Heart right ventricle (tissue), 16 donors: ENCODE results near the gene HHIP. TPM values are rescaled to one million over a fixed set of nuclear protein-coding genes. Genes with fewer than 3 reads are reported as not detected.

Experiments used
- ATAC-seq, 8 donors: fragments of 200-7000 bp; cut with Tn5 transposase; one replicate each; pipeline ENCODE4 v1.9.1; 2020; ENCODE audit warnings: mild to moderate bottlenecking in 8 of 8, moderate library complexity in 8 of 8, moderate number of reproducible peaks in 1 of 8
- DNase-seq, 2 donors: peaks; one replicate each; pipeline ENCODE4 v3.0.0-alpha.2; 2020
- H3K27ac ChIP-seq, 10 donors: fragments of 200-600 bp; sonication (generic) in 2 of 10; one replicate each; pipeline versions ENCODE4 v1.5.0 to v1.8.0; 2020 to 2022; ENCODE audit warnings: mild to moderate bottlenecking in 3 of 10
- H3K27me3 ChIP-seq, 7 donors: fragments of 200-600 bp; one replicate each; pipeline ENCODE4 v1.8.0; 2021 to 2022; ENCODE audit warnings: mild to moderate bottlenecking in 2 of 7
- H3K36me3 ChIP-seq, 9 donors: fragments of 200-600 bp; sonication (generic) in 1 of 9; one replicate each; pipeline versions ENCODE4 v1.5.0 to v1.8.0; 2020 to 2022; ENCODE audit warnings: mild to moderate bottlenecking in 2 of 9
- H3K4me1 ChIP-seq, 9 donors: fragments of 200-600 bp; sonication (generic) in 1 of 9; one replicate each; pipeline versions ENCODE4 v1.5.0 to v1.8.0; 2020 to 2022; ENCODE audit warnings: mild to moderate bottlenecking in 4 of 9
- H3K4me3 ChIP-seq, 10 donors: fragments of 200-600 bp; sonication (generic) in 2 of 10; one replicate each; pipeline versions ENCODE4 v1.5.0 to v1.8.0; 2020 to 2022; ENCODE audit warnings: mild to moderate bottlenecking in 7 of 10, moderate library complexity in 2 of 10
- H3K9me3 ChIP-seq, 11 donors: fragments of 200-600 bp in 10 of 11; sonication (generic) in 2 of 11; one replicate each; pipeline versions ENCODE4 v1.5.0 to v1.8.0; 2013 to 2022; ENCODE audit warnings: mild to moderate bottlenecking in 2 of 11, control low read depth in 1 of 11, moderate library complexity in 1 of 11
- CTCF ChIP-seq, 9 donors: fragments of 200-600 bp; sonication (generic) in 2 of 9; IDR thresholded peaks; one replicate each; pipeline versions ENCODE4 v1.5.0 to v1.8.0; 2021 to 2022; ENCODE audit warnings: antibody characterized with exemption in 9 of 9, mild to moderate bottlenecking in 5 of 9, moderate library complexity in 1 of 9
- WGBS, 2 donors: extraction: QIAGEN DNeasy Blood & Tissue Kit; methylation state at CpG; one replicate each; pipeline ENCODE4 v1.1.7; 2013; ENCODE audit warnings: inconsistent platforms in 1 of 2; 5-methylcytosine and 5-hydroxymethylcytosine counted together
- intact Hi-C, 10 donors: fragments of 100-400 bp; cut with DNase I; formaldehyde crosslinking; loops; one replicate each; pipeline versions ENCODE4 v1.11.1 to v1.14.2; 2022
- polyA plus RNA-seq, 2 donors: library from polyadenylated mRNA; stranded (reverse); fragments of 200-250 nt; gene quantifications; one replicate each; pipeline ENCODE4 v1.2.3, GENCODE V29; 2013
- total RNA-seq, 10 donors: library from RNA; stranded (reverse); fragmentation: NEBNext Ultra II Directional in 3 of 10; extraction: Animal tissue kit (Norgen Biotek cat#: 25700) in 3 of 10; gene quantifications; one replicate each; pipeline versions ENCODE4 v1.2.1 to v1.2.4, GENCODE V29; 2021 to 2023
- donor health status: Arrhythmogenic right ventricular cardiomyopathy.
- donor health status: ischemic (EF 13 %, LVEDD 7.1; RV severe dilation, severe dysfunction).
- donor health status: healthy with polysubstance abuse.
- donor health status: DM: no; HTN: yes; CAD: no.
- donor health status: DM: no; HTN: no; CAD: no.
- donor health status: ischemic (EF 25% LVEDD 6.9; RV normal size, moderate dysfunction).
- donor health status: ischemic (EF 25% LVEDD 5.7; RV mildly dilated, moderate dysfunction).
- donor health status: healthy.
- donor health status: DM: yes; HTN: yes; CAD: no.
- donor health status: Ischemic cardiomyopathy.
- donor health status: ischemic (EF 35%, LVEDD 5.7; RV mildly dilated, moderate dysfunction).
- donor health status: nonischemic (EF 11% LVEDD 7.7; RV severe dilation, severe dysfunction).
- donor health status: DM: yes; HTN: yes; CAD: no.
- donor health status: PGD.
- donor health status: ischemic (EF 29% LVEDD 5.4; RV normal size, mild dysfunction).
- donor health status: nonischemic (EF 23%, LVEDD 6.1; RV moderate dilation, normal function).

HHIP gene
- total and polyA plus RNA-seq, 12 donors: 0.02 to 0.49 (median 0.23) TPM; not detected in 6

DNA sequence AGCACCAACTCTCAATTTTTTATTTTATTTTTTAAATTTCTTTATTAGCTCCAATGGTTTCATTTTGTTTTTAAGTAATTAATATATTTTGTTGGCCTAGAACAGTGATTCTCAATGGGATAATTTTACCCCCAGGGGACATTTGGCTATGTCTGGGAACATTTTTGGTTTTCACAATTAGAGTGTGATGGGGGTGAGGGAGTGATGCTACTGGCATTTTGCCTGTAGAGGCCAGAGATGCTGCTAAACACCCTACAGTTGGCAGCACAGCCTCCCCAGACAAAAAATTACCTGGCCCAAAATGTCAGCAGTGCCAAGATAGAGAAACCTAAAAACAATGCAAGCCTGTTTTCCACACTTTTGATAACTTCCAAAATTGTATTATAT lies 64.6 kb downstream of the HHIP start:
- peaks cover 0 to 23% (median 0%) of the 10 kb centered on the region in 9 donors for H3K4me1 ChIP-seq
- H3K9me3 ChIP-seq: no peaks in the 10 kb centered on the region
- no peak for TF ChIP-seq CTCF (IDR thresholded peaks at IDR 0.05)
- peak in 1 of 8 donors; percentile 25 for ATAC-seq
- DNase-seq: no peak
- no peaks in the 10 kb centered on the region for H3K27me3 ChIP-seq
- H3K36me3 ChIP-seq: no peaks in the 10 kb centered on the region
- peak overlapping the region in 5 of 10 donors; percentile 28 to 49 (median 40) for H3K27ac ChIP-seq
- intact Hi-C loops: no loop called here
- no peak overlapping the region for H3K4me3 ChIP-seq

DNA sequence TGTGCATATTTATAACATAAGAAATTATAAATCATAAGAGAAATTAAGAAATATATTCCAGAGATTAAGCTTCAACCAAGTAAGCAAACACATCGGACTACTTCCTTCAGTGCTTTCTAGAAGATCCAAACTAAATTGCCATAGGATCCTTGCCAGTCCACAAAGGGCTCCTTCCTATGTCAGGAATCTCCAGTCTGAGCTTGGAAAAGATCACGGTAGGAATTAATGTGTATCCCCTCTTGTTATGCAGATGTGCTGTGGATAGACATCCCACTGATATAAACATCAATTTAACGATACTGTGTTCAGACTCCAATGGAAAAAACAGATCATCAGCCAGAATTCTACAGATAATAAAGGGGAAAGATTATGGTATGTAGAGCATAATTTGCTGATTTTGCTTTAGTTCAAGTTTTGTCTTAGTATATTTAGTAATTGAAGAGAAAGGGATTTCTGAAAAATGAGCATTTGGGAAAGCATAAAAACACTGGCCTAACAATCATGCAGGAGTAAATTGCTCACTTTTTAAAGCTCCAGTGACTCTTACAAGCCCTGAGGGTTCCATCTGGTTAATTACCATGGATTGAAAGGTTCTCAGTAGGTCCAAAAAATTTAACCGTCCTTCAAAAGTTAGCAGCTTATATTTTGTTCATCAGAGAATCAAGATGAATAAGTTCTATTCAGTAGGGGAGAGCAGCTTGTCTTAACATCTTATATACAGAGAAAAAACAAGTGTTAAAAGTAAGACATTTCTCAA lies 65.9 kb downstream of the HHIP start:
- Histone ChIP-seq H3K36me3 (no peaks in the 10 kb centered on the region), H3K4me1 (peaks cover 0 to 23% (median 0%) of the 10 kb centered on the region in 9 donors), H3K27me3 (no peaks in the 10 kb centered on the region), H3K27ac (no peak overlapping the region), H3K4me3 (no peak overlapping the region), H3K9me3 (no peaks in the 10 kb centered on the region)
- ATAC-seq (no peak), DNase-seq (no peak)
- TF ChIP-seq CTCF (IDR thresholded peaks at IDR 0.05): no peak
- WGBS, 2 donors: 85 to 89% methylated on average over 4 of the region's 4 CpGs
- intact Hi-C loops: no loop called here

DNA sequence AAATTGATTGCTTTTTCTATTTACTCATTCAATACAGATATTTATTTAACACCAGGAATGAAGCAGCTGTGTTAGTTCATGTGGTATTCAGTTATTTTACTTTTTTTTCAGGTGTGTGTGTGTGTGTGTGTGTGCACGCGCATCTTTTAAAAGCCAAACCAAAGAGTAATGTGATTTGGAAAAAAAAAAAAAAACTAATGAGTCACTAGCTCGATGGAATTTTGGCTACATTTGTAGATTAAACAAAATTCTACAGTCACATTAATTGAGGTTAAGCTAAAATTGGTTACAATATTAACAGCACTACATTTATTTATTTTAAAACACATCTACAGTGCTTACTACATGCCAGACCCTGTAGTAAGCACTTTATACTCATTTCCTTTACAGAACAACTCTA lies 66.8 kb downstream of the HHIP start:
- ATAC-seq (no peak), DNase-seq (no peak)
- H3K4me3 ChIP-seq: no peak overlapping the region
- WGBS, 2 donors: 85 to 88% methylated on average over 3 of the region's 3 CpGs
- H3K9me3 ChIP-seq: no peaks in the 10 kb centered on the region
- no peaks in the 10 kb centered on the region for H3K36me3 ChIP-seq
- no peak for TF ChIP-seq CTCF (IDR thresholded peaks at IDR 0.05)
- intact Hi-C loops: no loop called here
- H3K27me3 ChIP-seq: no peaks in the 10 kb centered on the region
- H3K4me1 ChIP-seq: peaks cover 0 to 23% (median 0%) of the 10 kb centered on the region in 9 donors
- no peak overlapping the region for H3K27ac ChIP-seq

GRCh38 chr4:144714166-144714565 lies 68.2 kb downstream of the HHIP start:
- Histone ChIP-seq H3K9me3 (no peaks in the 10 kb centered on the region), H3K36me3 (no peaks in the 10 kb centered on the region), H3K4me3 (no peak overlapping the region), H3K4me1 (peaks cover 0 to 19% (median 0%) of the 10 kb centered on the region in 9 donors), H3K27me3 (no peaks in the 10 kb centered on the region), H3K27ac (no peak overlapping the region)
- TF ChIP-seq CTCF (IDR thresholded peaks at IDR 0.05): no peak
- WGBS, 2 donors: 91 to 92% methylated on average over 3 of the region's 3 CpGs
- intact Hi-C loops: no loop called here
- no peak for ATAC-seq
- DNase-seq: no peak
